ENCODE measurements around the gene SPATS1. TPM values are rescaled to one million over a fixed set of nuclear protein-coding genes. Genes with fewer than 3 reads are reported as not detected.
A peak's percentile ranks its signal among the peaks of the same experiment; 100 is the strongest.
"Not testable (repeated sequence)": the region's sequence is repeated elsewhere in the genome, so short reads cannot be mapped to it uniquely, and the experiment has no call there.

SPATS1 gene
- polyA plus RNA-seq, 1 donor: not detected

GRCh38 chr6:44311304-44311703 lies 31.1 kb upstream of the SPATS1 start:
- no peak for DNase-seq
- peaks cover 29% of the 10 kb centered on the region for H3K4me1 ChIP-seq (ENCODE audit: control insufficient read depth, insufficient read depth, low read length)
- no peak overlapping the region for H3K27ac ChIP-seq (ENCODE audit: low read length)
- no CpG with 5 or more reads among the region's 2 CpGs for WGBS (ENCODE audit: insufficient coverage, low lambda C conversion rate)
- peaks cover 46% of the 10 kb centered on the region for H3K36me3 ChIP-seq (ENCODE audit: control insufficient read depth, insufficient read depth, low read length)
- no peaks in the 10 kb centered on the region for H3K9me3 ChIP-seq (ENCODE audit: control insufficient read depth, low read depth, low read length)
- H3K27me3 ChIP-seq (ENCODE audit: control insufficient read depth, insufficient read depth, low read length): peaks cover 3% of the 10 kb centered on the region
- H3K4me3 ChIP-seq (ENCODE audit: low read length): no peak overlapping the region

- WGBS (ENCODE audit: insufficient coverage, low lambda C conversion rate): no CpG with 5 or more reads among the region's 3 CpGs
- DNase-seq: no peak
- no peak overlapping the region for H3K27ac ChIP-seq (ENCODE audit: low read length)
These were observed 30.7 kb upstream of the SPATS1 start for GRCh38 chr6:44311767-44312166.

GRCh38 chr6:44312901-44313788 lies 29.3 kb upstream of the SPATS1 start, which contains the start of gene AARS2:
AARS2 (minus strand) TSS chr6:44313347; CDS start chr6:44313323, 24 bp downstream.
- Histone ChIP-seq H3K9me3 (ENCODE audit: control insufficient read depth, low read depth, low read length) (no peaks in the 10 kb centered on the region), H3K27ac (ENCODE audit: low read length) (no peak within 1 kb of the TSS), H3K4me3 (ENCODE audit: low read length) (peak within 1 kb of the TSS; percentile 85), H3K4me1 (ENCODE audit: control insufficient read depth, insufficient read depth, low read length) (peaks cover 29% of the 10 kb centered on the region), H3K27me3 (ENCODE audit: control insufficient read depth, insufficient read depth, low read length) (peaks cover 5% of the 10 kb centered on the region), H3K36me3 (ENCODE audit: control insufficient read depth, insufficient read depth, low read length) (peaks cover 28% of the 10 kb centered on the region)
- DNase-seq: peak; percentile 82 to 88
- WGBS (ENCODE audit: insufficient coverage, low lambda C conversion rate): no CpG with 5 or more reads among the region's 52 CpGs

More at GRCh38 chr6:44311767-44312166, 30.7 kb upstream of the SPATS1 start:
- peaks cover 5% of the 10 kb centered on the region for H3K27me3 ChIP-seq (ENCODE audit: control insufficient read depth, insufficient read depth, low read length)
- H3K4me1 ChIP-seq (ENCODE audit: control insufficient read depth, insufficient read depth, low read length): peaks cover 29% of the 10 kb centered on the region
- no peak overlapping the region for H3K4me3 ChIP-seq (ENCODE audit: low read length)
- H3K9me3 ChIP-seq (ENCODE audit: control insufficient read depth, low read depth, low read length): no peaks in the 10 kb centered on the region
- H3K36me3 ChIP-seq (ENCODE audit: control insufficient read depth, insufficient read depth, low read length): peaks cover 42% of the 10 kb centered on the region

- no CpG with 5 or more reads among the region's 8 CpGs for WGBS (ENCODE audit: insufficient coverage, low lambda C conversion rate)
- Histone ChIP-seq H3K36me3 (ENCODE audit: control insufficient read depth, insufficient read depth, low read length) (peaks cover 13% of the 10 kb centered on the region), H3K4me1 (ENCODE audit: control insufficient read depth, insufficient read depth, low read length) (peaks cover 21% of the 10 kb centered on the region)
- H3K4me3 ChIP-seq (ENCODE audit: low read length); H3K27me3 ChIP-seq (ENCODE audit: control insufficient read depth, insufficient read depth, low read length); H3K9me3 ChIP-seq (ENCODE audit: control insufficient read depth, low read depth, low read length); H3K27ac ChIP-seq (ENCODE audit: low read length); DNase-seq: not testable (repeated sequence)
These were observed 27.8 kb upstream of the SPATS1 start for GRCh38 chr6:44314657-44315056.

- no peak for DNase-seq
- H3K4me1 ChIP-seq (ENCODE audit: control insufficient read depth, insufficient read depth, low read length): peaks cover 14% of the 10 kb centered on the region
- no peak overlapping the region for H3K4me3 ChIP-seq (ENCODE audit: low read length)
- WGBS (ENCODE audit: insufficient coverage, low lambda C conversion rate): no CpG with 5 or more reads among the region's 3 CpGs
- peaks cover 11% of the 10 kb centered on the region for H3K27me3 ChIP-seq (ENCODE audit: control insufficient read depth, insufficient read depth, low read length)
- peaks cover 7% of the 10 kb centered on the region for H3K36me3 ChIP-seq (ENCODE audit: control insufficient read depth, insufficient read depth, low read length)
- no peaks in the 10 kb centered on the region for H3K9me3 ChIP-seq (ENCODE audit: control insufficient read depth, low read depth, low read length)
- H3K27ac ChIP-seq (ENCODE audit: low read length): no peak overlapping the region
These were observed 26.9 kb upstream of the SPATS1 start for GRCh38 chr6:44315516-44315915.

GRCh38 chr6:44315951-44316350 lies 26.5 kb upstream of the SPATS1 start:
- peaks cover 4% of the 10 kb centered on the region for H3K36me3 ChIP-seq (ENCODE audit: control insufficient read depth, insufficient read depth, low read length)
- no peak overlapping the region for H3K4me3 ChIP-seq (ENCODE audit: low read length)
- H3K27ac ChIP-seq (ENCODE audit: low read length): no peak overlapping the region
- no CpG with 5 or more reads among the region's 5 CpGs for WGBS (ENCODE audit: insufficient coverage, low lambda C conversion rate)
- H3K27me3 ChIP-seq (ENCODE audit: control insufficient read depth, insufficient read depth, low read length): peaks cover 12% of the 10 kb centered on the region
- H3K9me3 ChIP-seq (ENCODE audit: control insufficient read depth, low read depth, low read length): no peaks in the 10 kb centered on the region
- peaks cover 10% of the 10 kb centered on the region for H3K4me1 ChIP-seq (ENCODE audit: control insufficient read depth, insufficient read depth, low read length)
- no peak for DNase-seq

- H3K4me1 ChIP-seq (ENCODE audit: control insufficient read depth, insufficient read depth, low read length): peaks cover 7% of the 10 kb centered on the region
- no peak overlapping the region for H3K4me3 ChIP-seq (ENCODE audit: low read length)
- no peak overlapping the region for H3K27ac ChIP-seq (ENCODE audit: low read length)
- WGBS (ENCODE audit: insufficient coverage, low lambda C conversion rate): no CpG with 5 or more reads among the region's 12 CpGs
- H3K36me3 ChIP-seq (ENCODE audit: control insufficient read depth, insufficient read depth, low read length): no peaks in the 10 kb centered on the region
- no peaks in the 10 kb centered on the region for H3K9me3 ChIP-seq (ENCODE audit: control insufficient read depth, low read depth, low read length)
- DNase-seq: no peak
- peaks cover 14% of the 10 kb centered on the region for H3K27me3 ChIP-seq (ENCODE audit: control insufficient read depth, insufficient read depth, low read length)
These were observed 26.0 kb upstream of the SPATS1 start for GRCh38 chr6:44316481-44316880.

- not testable (repeated sequence) for H3K4me1 ChIP-seq (ENCODE audit: control insufficient read depth, insufficient read depth, low read length); H3K4me3 ChIP-seq (ENCODE audit: low read length); DNase-seq; H3K36me3 ChIP-seq (ENCODE audit: control insufficient read depth, insufficient read depth, low read length); H3K27ac ChIP-seq (ENCODE audit: low read length); H3K9me3 ChIP-seq (ENCODE audit: control insufficient read depth, low read depth, low read length)
- H3K27me3 ChIP-seq (ENCODE audit: control insufficient read depth, insufficient read depth, low read length): peaks cover 14% of the 10 kb centered on the region
- WGBS (ENCODE audit: insufficient coverage, low lambda C conversion rate): 76% methylated on average over 3 of the region's 9 CpGs
These were observed 25.3 kb upstream of the SPATS1 start for GRCh38 chr6:44317136-44317631.

- DNase-seq: no peak
- no peaks in the 10 kb centered on the region for H3K9me3 ChIP-seq (ENCODE audit: control insufficient read depth, low read depth, low read length)
- no peak overlapping the region for H3K4me3 ChIP-seq (ENCODE audit: low read length)
- no peaks in the 10 kb centered on the region for H3K36me3 ChIP-seq (ENCODE audit: control insufficient read depth, insufficient read depth, low read length)
- peaks cover 14% of the 10 kb centered on the region for H3K27me3 ChIP-seq (ENCODE audit: control insufficient read depth, insufficient read depth, low read length)
- WGBS (ENCODE audit: insufficient coverage, low lambda C conversion rate): no CpG with 5 or more reads among the region's 3 CpGs
- H3K27ac ChIP-seq (ENCODE audit: low read length): no peak overlapping the region
- no peaks in the 10 kb centered on the region for H3K4me1 ChIP-seq (ENCODE audit: control insufficient read depth, insufficient read depth, low read length)
These were observed 21.2 kb upstream of the SPATS1 start for GRCh38 chr6:44321210-44321609.

- Histone ChIP-seq H3K36me3 (ENCODE audit: control insufficient read depth, insufficient read depth, low read length) (no peaks in the 10 kb centered on the region), H3K27me3 (ENCODE audit: control insufficient read depth, insufficient read depth, low read length) (peaks cover 30% of the 10 kb centered on the region), H3K27ac (ENCODE audit: low read length) (no peak overlapping the region), H3K4me1 (ENCODE audit: control insufficient read depth, insufficient read depth, low read length) (no peaks in the 10 kb centered on the region), H3K9me3 (ENCODE audit: control insufficient read depth, low read depth, low read length) (no peaks in the 10 kb centered on the region), H3K4me3 (ENCODE audit: low read length) (no peak overlapping the region)
- no peak for DNase-seq
These were observed 15.4 kb upstream of the SPATS1 start for GRCh38 chr6:44327096-44327495.

Measured in large intestine (tissue), 3 donors.